Measurements from ENCODE around the gene KCNMA1.

KCNMA1 gene

GRCh38 chr10:77106676-77107075 is 530.9 kb downstream of the KCNMA1 start:
- no peak for DNase-seq (ENCODE audit: extremely low read depth, low read depth)
- no peak for TF ChIP-seq CTCF (IDR thresholded peaks at IDR 0.05; ENCODE audit: low read depth, low read length)

- peak; percentile 84 for DNase-seq (ENCODE audit: extremely low read depth, low read depth)
Measured at GRCh38 chr10:77105761-77106221, 531.8 kb downstream of the KCNMA1 start.

GRCh38 chr10:77104459-77104980 is 533.1 kb downstream of the KCNMA1 start:
- DNase-seq (ENCODE audit: extremely low read depth, low read depth) = peak; percentile 90
- no peak for TF ChIP-seq CTCF (IDR thresholded peaks at IDR 0.05; ENCODE audit: low read depth, low read length)

More at GRCh38 chr10:77105761-77106221, 531.8 kb downstream of the KCNMA1 start:
- TF ChIP-seq CTCF (IDR thresholded peaks at IDR 0.05; ENCODE audit: low read depth, low read length) = no peak

- DNase-seq (ENCODE audit: extremely low read depth, low read depth) = no peak
- no peak for TF ChIP-seq CTCF (IDR thresholded peaks at IDR 0.05; ENCODE audit: low read depth, low read length)
Measured at GRCh38 chr10:77103213-77103612, 534.4 kb downstream of the KCNMA1 start.

GRCh38 chr10:77101341-77101740 is 536.3 kb downstream of the KCNMA1 start:
- TF ChIP-seq CTCF (IDR thresholded peaks at IDR 0.05; ENCODE audit: low read depth, low read length) = no peak
- peak; percentile 59 for DNase-seq (ENCODE audit: extremely low read depth, low read depth)

- no peak for DNase-seq (ENCODE audit: extremely low read depth, low read depth)
- no peak for TF ChIP-seq CTCF (IDR thresholded peaks at IDR 0.05; ENCODE audit: low read depth, low read length)
Measured at GRCh38 chr10:77099136-77099535, 538.5 kb downstream of the KCNMA1 start.

GRCh38 chr10:77097625-77098024 is 540.0 kb downstream of the KCNMA1 start:
- no peak for DNase-seq (ENCODE audit: extremely low read depth, low read depth)
- no peak for TF ChIP-seq CTCF (IDR thresholded peaks at IDR 0.05; ENCODE audit: low read depth, low read length)

Measured in AG09319 (cell line).